ENCODE data around the gene CATSPERZ. TPM values are rescaled to one million over a fixed set of nuclear protein-coding genes. Genes with fewer than 3 reads are reported as not detected.

CATSPERZ gene
- total and polyA plus RNA-seq, 9 of the 15 experiments (the other 6 are each of a cell fraction or from before 2014, with no cell fraction given) = 0.86 to 8.5 (median 3.5) TPM

DNA sequence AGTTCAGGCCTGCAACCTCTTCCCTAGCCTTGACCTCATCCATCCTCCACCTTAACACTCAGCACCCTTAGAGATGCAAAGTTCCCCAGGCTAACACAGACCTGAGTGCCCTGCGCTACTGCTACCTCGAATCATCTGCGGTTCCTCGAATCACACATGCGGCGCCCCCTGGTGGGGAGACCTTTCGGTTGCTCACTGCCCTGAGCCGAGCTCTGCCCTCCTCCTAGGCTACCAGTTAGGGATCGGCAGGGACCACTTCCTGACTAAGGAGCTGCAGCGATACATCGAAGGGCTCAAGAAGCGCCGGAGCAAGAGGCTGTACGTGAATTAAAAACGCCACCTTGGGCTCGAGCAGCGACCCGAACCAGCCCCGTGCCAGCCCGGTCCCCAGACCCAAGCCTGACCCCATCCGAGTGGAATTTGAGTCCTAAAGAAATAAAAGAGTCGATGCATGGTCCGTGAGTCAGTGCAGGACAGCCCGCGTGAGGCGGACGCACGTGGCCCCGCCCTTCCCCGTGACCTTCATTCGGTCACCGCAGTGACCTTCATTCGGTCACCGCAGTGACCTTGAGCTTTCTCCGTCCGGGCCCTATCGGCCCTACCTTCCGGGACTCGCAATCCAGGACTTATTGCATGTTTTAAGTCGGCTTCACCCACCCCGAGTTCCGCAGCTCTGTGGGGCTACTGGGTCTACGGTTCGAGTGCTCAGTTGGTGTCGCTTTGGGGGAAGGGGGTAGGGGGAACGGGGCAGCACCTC lies 4.3 kb downstream of the CATSPERZ start (continued):
- TF ChIP-seq MAZ (CRISPR knock-in tag; conservative IDR thresholded peaks at IDR 0.05 in 1 of 2, IDR thresholded peaks at IDR 0.05 in 1 of 2) = peak in 1 of 2 experiments; percentile 34; a peak in 2 of 4 replicates
- TF ChIP-seq FOXK1 (CRISPR knock-in tag; IDR thresholded peaks at IDR 0.05; ENCODE audit: borderline replicate concordance) = no peak; the same call in 1 of the 2 replicates
- TF ChIP-seq ZNF766 (CRISPR knock-in tag; conservative IDR thresholded peaks at IDR 0.05) = no peak
- TF ChIP-seq ADNP (tag; IDR thresholded peaks at IDR 0.05) = no peak
- TF ChIP-seq, protein P1, sequence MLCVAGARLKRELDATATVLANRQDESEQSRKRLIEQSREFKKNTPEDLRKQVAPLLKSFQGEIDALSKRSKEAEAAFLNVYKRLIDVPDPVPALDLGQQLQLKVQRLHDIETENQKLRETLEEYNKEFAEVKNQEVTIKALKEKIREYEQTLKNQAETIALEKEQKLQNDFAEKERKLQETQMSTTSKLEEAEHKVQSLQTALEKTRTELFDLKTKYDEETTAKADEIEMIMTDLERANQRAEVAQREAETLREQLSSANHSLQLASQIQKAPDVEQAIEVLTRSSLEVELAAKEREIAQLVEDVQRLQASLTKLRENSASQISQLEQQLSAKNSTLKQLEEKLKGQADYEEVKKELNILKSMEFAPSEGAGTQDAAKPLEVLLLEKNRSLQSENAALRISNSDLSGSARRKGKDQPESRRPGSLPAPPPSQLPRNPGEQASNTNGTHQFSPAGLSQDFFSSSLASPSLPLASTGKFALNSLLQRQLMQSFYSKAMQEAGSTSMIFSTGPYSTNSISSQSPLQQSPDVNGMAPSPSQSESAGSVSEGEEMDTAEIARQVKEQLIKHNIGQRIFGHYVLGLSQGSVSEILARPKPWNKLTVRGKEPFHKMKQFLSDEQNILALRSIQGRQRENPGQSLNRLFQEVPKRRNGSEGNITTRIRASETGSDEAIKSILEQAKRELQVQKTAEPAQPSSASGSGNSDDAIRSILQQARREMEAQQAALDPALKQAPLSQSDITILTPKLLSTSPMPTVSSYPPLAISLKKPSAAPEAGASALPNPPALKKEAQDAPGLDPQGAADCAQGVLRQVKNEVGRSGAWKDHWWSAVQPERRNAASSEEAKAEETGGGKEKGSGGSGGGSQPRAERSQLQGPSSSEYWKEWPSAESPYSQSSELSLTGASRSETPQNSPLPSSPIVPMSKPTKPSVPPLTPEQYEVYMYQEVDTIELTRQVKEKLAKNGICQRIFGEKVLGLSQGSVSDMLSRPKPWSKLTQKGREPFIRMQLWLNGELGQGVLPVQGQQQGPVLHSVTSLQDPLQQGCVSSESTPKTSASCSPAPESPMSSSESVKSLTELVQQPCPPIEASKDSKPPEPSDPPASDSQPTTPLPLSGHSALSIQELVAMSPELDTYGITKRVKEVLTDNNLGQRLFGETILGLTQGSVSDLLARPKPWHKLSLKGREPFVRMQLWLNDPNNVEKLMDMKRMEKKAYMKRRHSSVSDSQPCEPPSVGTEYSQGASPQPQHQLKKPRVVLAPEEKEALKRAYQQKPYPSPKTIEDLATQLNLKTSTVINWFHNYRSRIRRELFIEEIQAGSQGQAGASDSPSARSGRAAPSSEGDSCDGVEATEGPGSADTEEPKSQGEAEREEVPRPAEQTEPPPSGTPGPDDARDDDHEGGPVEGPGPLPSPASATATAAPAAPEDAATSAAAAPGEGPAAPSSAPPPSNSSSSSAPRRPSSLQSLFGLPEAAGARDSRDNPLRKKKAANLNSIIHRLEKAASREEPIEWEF (CRISPR knock-in tag; IDR thresholded peaks at IDR 0.05) = no peak
- TF ChIP-seq ZBTB43 (CRISPR knock-in tag; IDR thresholded peaks at IDR 0.05) = no peak
- no peak for TF ChIP-seq HMG20A (CRISPR knock-in tag; conservative IDR thresholded peaks at IDR 0.05)
- no peak for TF ChIP-seq JUNB (CRISPR knock-in tag; conservative IDR thresholded peaks at IDR 0.05)
- no peak for TF ChIP-seq ZNF583 (CRISPR knock-in tag; IDR thresholded peaks at IDR 0.05)
- no peak for TF ChIP-seq TAF9B (IDR thresholded peaks at IDR 0.05; ENCODE audit: partially characterized antibody)
- no peak for TF ChIP-seq SREBF2 (CRISPR knock-in tag; IDR thresholded peaks at IDR 0.05)
- peak; percentile 39; the same call in 1 of the 2 replicates for TF ChIP-seq RNF2 (IDR thresholded peaks at IDR 0.05)
- TF ChIP-seq E2F3 (CRISPR knock-in tag; IDR thresholded peaks at IDR 0.05) = no peak
- peak; percentile 50 for TF ChIP-seq HNRNPLL (IDR thresholded peaks at IDR 0.05; ENCODE audit: low read depth, low read length, poor library complexity, severe bottlenecking)
- no peak for TF ChIP-seq ZBED1 (IDR thresholded peaks at IDR 0.05)
- no peak for TF ChIP-seq ESRRB (CRISPR knock-in tag; IDR thresholded peaks at IDR 0.05; ENCODE audit: borderline replicate concordance)
- TF ChIP-seq, protein P2, sequence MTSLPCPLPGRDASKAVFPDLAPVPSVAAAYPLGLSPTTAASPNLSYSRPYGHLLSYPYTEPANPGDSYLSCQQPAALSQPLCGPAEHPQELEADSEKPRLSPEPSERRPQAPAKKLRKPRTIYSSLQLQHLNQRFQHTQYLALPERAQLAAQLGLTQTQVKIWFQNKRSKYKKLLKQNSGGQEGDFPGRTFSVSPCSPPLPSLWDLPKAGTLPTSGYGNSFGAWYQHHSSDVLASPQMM (CRISPR knock-in tag; IDR thresholded peaks at IDR 0.05) = no peak
- TF ChIP-seq ATF1 (CRISPR knock-in tag; IDR thresholded peaks at IDR 0.05) = no peak
- TF ChIP-seq ATF1 (tag; IDR thresholded peaks at IDR 0.05) = peak; percentile 78
- TF ChIP-seq NFE2 (IDR thresholded peaks at IDR 0.05; ENCODE audit: low read depth) = no peak
- TF ChIP-seq, protein P3, sequence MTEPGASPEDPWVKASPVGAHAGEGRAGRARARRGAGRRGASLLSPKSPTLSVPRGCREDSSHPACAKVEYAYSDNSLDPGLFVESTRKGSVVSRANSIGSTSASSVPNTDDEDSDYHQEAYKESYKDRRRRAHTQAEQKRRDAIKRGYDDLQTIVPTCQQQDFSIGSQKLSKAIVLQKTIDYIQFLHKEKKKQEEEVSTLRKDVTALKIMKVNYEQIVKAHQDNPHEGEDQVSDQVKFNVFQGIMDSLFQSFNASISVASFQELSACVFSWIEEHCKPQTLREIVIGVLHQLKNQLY (CRISPR knock-in tag; conservative IDR thresholded peaks at IDR 0.05) = no peak
- peak; percentile 64 for TF ChIP-seq ATF7 (IDR thresholded peaks at IDR 0.05)
